Osteoblast (primary cell): ENCODE data around the gene PDCD11. TPM values are rescaled to one million over a fixed set of nuclear protein-coding genes. Genes with fewer than 3 reads are reported as not detected.

ENCODE experiments used
- DNase-seq: peaks from one replicate; pipeline ENCODE4 v3.0.0; 2011; ENCODE audit warnings: low spot score, mixed read lengths; ENCODE audit not compliant: insufficient read length; ENCODE audit errors: missing footprints
- H2AFZ ChIP-seq: 2 replicates; pipeline ENCODE4 v1.6.0; 2011; ENCODE audit warnings: mild to moderate bottlenecking, low read length
- H3K27ac ChIP-seq: 2 replicates; pipeline ENCODE4 v1.5.1; 2011; ENCODE audit warnings: mild to moderate bottlenecking, low read depth, low read length, moderate library complexity
- H3K27me3 ChIP-seq: 2 replicates; pipeline ENCODE4 v1.6.0; 2012; ENCODE audit warnings: mild to moderate bottlenecking, control low read depth, inconsistent platforms, low read length, moderate library complexity; ENCODE audit not compliant: insufficient read depth
- H3K36me3 ChIP-seq: 2 replicates; pipeline ENCODE4 v1.5.1; 2011; ENCODE audit warnings: mild to moderate bottlenecking, low read length, control low read depth, moderate library complexity; ENCODE audit not compliant: insufficient read depth
- H3K4me1 ChIP-seq: 2 replicates; pipeline ENCODE4 v1.5.1; 2011; ENCODE audit warnings: mild to moderate bottlenecking, low read length, control low read depth, moderate library complexity; ENCODE audit not compliant: insufficient read depth
- H3K4me2 ChIP-seq: 2 replicates; pipeline ENCODE4 v1.6.0; 2011; ENCODE audit warnings: mild to moderate bottlenecking, low read length; ENCODE audit not compliant: insufficient read depth
- H3K4me3 ChIP-seq: fragments of 200-600 bp; sonication (generic); 3 replicates; pipeline ENCODE4 v1.5.1; 2012; ENCODE audit warnings: mild to moderate bottlenecking, low read length, inconsistent platforms; ENCODE audit not compliant: insufficient read depth
- H3K79me2 ChIP-seq: 2 replicates; pipeline ENCODE4 v1.6.0; 2012; ENCODE audit warnings: mild to moderate bottlenecking, low read length, control low read depth, inconsistent platforms; ENCODE audit not compliant: insufficient read depth
- H3K9me3 ChIP-seq: 2 replicates; pipeline ENCODE4 v1.5.1; 2011; ENCODE audit warnings: low read depth, low read length, control low read depth
- H4K20me1 ChIP-seq: 2 replicates; pipeline ENCODE4 v1.6.0; 2012; ENCODE audit warnings: mild to moderate bottlenecking, low read length, control low read depth; ENCODE audit not compliant: insufficient read depth
- total RNA-seq: library from RNA; depleted of rRNA; stranded (reverse); fragments of >200 nt; gene quantifications from 2 replicates; pipeline ENCODE4 v1.2.3, GENCODE V29; 2012
- TF ChIP-seq, protein P1 (sequence below): IDR thresholded peaks from 2 replicates; pipeline ENCODE4 v1.5.1; 2011; ENCODE audit warnings: mild to moderate bottlenecking, low read depth, low read length, moderate library complexity; ENCODE audit errors: extremely low read depth

PDCD11 gene
- total RNA-seq, 1 donor: 18.8 TPM

DNA sequence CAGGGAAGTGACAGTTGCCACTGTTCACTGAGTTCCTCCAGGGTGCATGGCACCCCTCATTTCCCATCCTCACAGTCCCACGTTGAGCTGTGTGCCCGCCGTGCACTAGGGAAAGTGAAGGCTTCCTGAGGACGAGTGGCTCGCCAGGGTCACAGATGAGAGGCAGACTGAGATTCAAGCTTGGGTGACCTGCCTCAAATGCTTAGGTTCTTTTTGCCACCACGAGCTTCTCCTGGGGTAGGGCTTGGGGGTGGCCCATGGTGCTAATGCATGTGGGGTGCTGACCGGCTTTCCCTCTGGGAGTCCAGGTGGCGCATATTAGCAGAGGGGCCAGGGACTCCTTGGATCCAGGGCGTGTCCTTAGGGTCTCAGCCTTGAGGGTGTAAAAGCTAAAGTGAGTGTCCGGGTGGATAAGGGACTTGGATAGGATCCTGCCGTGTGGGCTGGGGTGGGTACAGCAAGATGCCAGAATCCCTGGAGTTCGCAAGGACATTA is 53.8 kb downstream of the PDCD11 start:
- peaks cover 35% of the 10 kb centered on the region for H3K36me3 ChIP-seq
- H3K79me2 ChIP-seq: peaks cover 46% of the 10 kb centered on the region
- peaks cover 26% of the 10 kb centered on the region for H4K20me1 ChIP-seq
- H3K4me3 ChIP-seq: peak overlapping the region; percentile 89
- peak overlapping the region; percentile 95 for H3K4me2 ChIP-seq
- DNase-seq: peak; percentile 78
- no peaks in the 10 kb centered on the region for H3K9me3 ChIP-seq
- H3K27ac ChIP-seq: peak overlapping the region; percentile 82
- H3K4me1 ChIP-seq: peaks cover 55% of the 10 kb centered on the region
- TF ChIP-seq, protein P1, sequence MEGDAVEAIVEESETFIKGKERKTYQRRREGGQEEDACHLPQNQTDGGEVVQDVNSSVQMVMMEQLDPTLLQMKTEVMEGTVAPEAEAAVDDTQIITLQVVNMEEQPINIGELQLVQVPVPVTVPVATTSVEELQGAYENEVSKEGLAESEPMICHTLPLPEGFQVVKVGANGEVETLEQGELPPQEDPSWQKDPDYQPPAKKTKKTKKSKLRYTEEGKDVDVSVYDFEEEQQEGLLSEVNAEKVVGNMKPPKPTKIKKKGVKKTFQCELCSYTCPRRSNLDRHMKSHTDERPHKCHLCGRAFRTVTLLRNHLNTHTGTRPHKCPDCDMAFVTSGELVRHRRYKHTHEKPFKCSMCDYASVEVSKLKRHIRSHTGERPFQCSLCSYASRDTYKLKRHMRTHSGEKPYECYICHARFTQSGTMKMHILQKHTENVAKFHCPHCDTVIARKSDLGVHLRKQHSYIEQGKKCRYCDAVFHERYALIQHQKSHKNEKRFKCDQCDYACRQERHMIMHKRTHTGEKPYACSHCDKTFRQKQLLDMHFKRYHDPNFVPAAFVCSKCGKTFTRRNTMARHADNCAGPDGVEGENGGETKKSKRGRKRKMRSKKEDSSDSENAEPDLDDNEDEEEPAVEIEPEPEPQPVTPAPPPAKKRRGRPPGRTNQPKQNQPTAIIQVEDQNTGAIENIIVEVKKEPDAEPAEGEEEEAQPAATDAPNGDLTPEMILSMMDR: no peak
- no peaks in the 10 kb centered on the region for H3K27me3 ChIP-seq
- no peak overlapping the region for H2AFZ ChIP-seq

DNA sequence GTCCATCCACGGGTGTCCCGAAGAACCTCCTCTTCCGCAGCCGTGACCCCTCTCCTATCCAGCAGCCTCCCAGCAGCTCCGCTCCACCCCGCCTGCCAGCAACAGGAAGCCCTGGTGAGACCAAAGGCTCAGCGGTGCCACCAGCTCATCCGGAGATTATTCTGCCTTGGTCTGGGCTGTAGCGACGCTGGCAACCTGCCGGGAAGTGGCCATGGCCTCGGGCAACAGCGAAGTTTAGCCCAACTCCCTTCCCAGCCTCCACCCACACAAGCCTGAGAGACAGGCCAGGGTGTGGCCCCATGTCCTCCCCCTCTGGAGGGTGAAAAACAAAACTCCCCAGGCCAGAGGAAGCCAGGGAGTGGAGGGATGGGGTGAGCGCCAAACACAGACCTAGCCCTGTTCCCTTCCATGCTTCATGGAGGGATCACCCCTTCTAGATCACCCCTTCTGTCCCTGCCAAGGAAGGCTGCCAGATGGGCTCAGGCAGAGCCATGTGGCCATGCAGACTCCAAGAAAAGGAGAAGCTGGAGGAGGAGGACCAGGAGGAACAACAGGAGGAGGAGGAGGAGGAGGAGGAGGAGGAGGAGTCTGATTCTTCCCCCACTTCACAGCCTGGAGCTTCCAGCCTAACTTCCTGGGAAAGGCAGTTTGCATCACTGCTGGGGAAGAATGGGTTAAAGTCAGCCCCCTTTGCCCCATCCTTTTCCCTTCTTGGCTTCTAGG is 54.8 kb downstream of the PDCD11 start:
- H4K20me1 ChIP-seq: peaks cover 17% of the 10 kb centered on the region
- peak overlapping the region; percentile 82 for H2AFZ ChIP-seq
- peaks cover 28% of the 10 kb centered on the region for H3K36me3 ChIP-seq
- H3K9me3 ChIP-seq: no peaks in the 10 kb centered on the region
- peaks cover 45% of the 10 kb centered on the region for H3K4me1 ChIP-seq
- peak overlapping the region; percentile 89 for H3K4me3 ChIP-seq
- H3K27ac ChIP-seq: peak overlapping the region; percentile 82
- no peaks in the 10 kb centered on the region for H3K27me3 ChIP-seq
- peaks cover 40% of the 10 kb centered on the region for H3K79me2 ChIP-seq
- peak overlapping the region; percentile 95 for H3K4me2 ChIP-seq
- TF ChIP-seq, protein P1: no peak
- peak; percentile 95 for DNase-seq

DNA sequence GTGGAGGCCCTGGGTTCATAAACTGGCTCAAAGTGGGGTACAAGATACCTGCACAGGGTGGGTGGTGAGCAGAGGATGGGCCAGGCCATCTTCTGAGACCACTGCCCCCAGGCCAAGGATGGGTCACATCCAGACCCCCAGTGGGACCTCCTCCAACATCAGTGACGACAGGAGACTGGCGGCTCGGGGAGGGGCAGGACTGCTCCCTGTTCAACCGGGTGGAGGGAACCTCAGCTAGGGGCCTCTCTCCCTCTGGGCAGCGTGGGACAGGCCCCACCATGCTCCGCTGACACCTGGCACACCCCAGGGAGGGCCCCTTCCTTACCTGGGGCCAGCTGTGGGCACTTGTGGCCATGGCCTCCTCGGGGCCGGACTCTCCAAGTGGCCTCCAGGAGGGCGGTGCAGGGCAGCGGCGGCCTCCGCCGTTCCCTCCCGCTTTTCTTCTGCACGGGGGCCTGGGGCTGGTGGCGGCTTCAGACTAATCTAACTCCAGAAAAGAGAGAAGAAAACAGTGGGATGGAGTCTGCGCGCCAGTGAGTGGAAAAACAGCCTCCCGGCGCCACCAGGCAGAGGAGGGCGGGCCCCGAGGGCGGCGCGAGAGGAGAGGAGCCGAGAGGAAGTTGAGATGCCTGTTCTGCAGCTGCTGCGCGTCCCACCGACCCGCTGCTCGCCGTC is 55.5 kb downstream of the PDCD11 start, which contains the start of gene CALHM2:
TSS of gene CALHM2 (minus strand) at position 540 of the 675 bp plus-strand sequence. CDS start 2,429 bp downstream, outside the sequence.
- Histone ChIP-seq H3K4me2 (peak within 1 kb of the TSS; percentile 95), H2AFZ (peak within 1 kb of the TSS; percentile 82), H3K27me3 (no peaks in the 10 kb centered on the region), H3K4me3 (peak within 1 kb of the TSS; percentile 89), H3K27ac (peak within 1 kb of the TSS; percentile 82), H3K36me3 (peaks cover 24% of the 10 kb centered on the region), H3K4me1 (peaks cover 38% of the 10 kb centered on the region), H3K79me2 (peaks cover 37% of the 10 kb centered on the region), H3K9me3 (no peaks in the 10 kb centered on the region), H4K20me1 (peaks cover 11% of the 10 kb centered on the region)
- TF ChIP-seq, protein P1: no peak
- DNase-seq: peak; percentile 99
